SU-DHL-6 (cell line): ENCODE data around the gene LAT.

ENCODE experiments used
- H2AFZ ChIP-seq: fragments of 200-600 bp; sonication (generic); 2 replicates; pipeline ENCODE4 v1.6.1; 2014; ENCODE audit warnings: low read depth, mild to moderate bottlenecking, moderate library complexity, mixed read lengths, antibody characterized with exemption, low read length; ENCODE audit not compliant: severe bottlenecking
- H3F3A ChIP-seq: fragments of 200-600 bp; shearing (Covaris generic); 2 replicates; pipeline ENCODE4 v1.6.0; 2016; ENCODE audit warnings: antibody characterized with exemption, mild to moderate bottlenecking; ENCODE audit not compliant: insufficient read depth
- H3K27ac ChIP-seq: fragments of 200-600 bp; sonication (generic); 2 replicates; pipeline ENCODE4 v1.5.1; 2016; ENCODE audit warnings: low read depth, mild to moderate bottlenecking, low read length, moderate library complexity, mixed read lengths
- H3K27me3 ChIP-seq: fragments of 200-600 bp; sonication (generic), shearing (Covaris generic); 2 replicates; pipeline ENCODE4 v1.6.0; 2014; ENCODE audit warnings: mild to moderate bottlenecking, low read length
- H3K36me3 ChIP-seq: fragments of 200-600 bp; sonication (generic); 2 replicates; pipeline ENCODE4 v1.6.1; 2014; ENCODE audit warnings: mild to moderate bottlenecking, low read length, mixed read lengths
- H3K4me2 ChIP-seq: fragments of 300-600, 200-600 bp; shearing (Covaris generic), sonication (generic); 2 replicates; pipeline ENCODE4 v1.6.0; 2014; ENCODE audit warnings: low read length, low read depth, mild to moderate bottlenecking; ENCODE audit not compliant: poor library complexity, severe bottlenecking
- H3K4me3 ChIP-seq: fragments of 200-600 bp; sonication (generic); 2 replicates; pipeline ENCODE4 v1.5.1; 2014; ENCODE audit warnings: antibody characterized with exemption, low read length, mild to moderate bottlenecking, mixed read lengths; ENCODE audit not compliant: insufficient read depth, poor library complexity, severe bottlenecking
- H3K79me2 ChIP-seq: fragments of 200-600 bp; sonication (generic); 2 replicates; pipeline ENCODE4 v1.6.1; 2014; ENCODE audit warnings: mild to moderate bottlenecking, low read length, moderate library complexity; ENCODE audit not compliant: insufficient read depth
- H3K9ac ChIP-seq: fragments of 200-600 bp; sonication (generic); 2 replicates; pipeline ENCODE4 v1.7.0; 2014; ENCODE audit warnings: mild to moderate bottlenecking, low read length
- H3K9me2 ChIP-seq: fragments of 200-600 bp; sonication (generic); replicated peaks from 2 replicates; pipeline ENCODE4 v1.6.1; 2014; ENCODE audit warnings: low read length; ENCODE audit not compliant: insufficient read depth
- H3K9me3 ChIP-seq: fragments of 200-600 bp; sonication (generic); 2 replicates; pipeline ENCODE4 v1.6.1; 2014; ENCODE audit warnings: low read length, mixed read lengths; ENCODE audit not compliant: insufficient read depth
- H4K20me1 ChIP-seq: fragments of 200-600 bp; sonication (generic); 2 replicates; pipeline ENCODE4 v1.6.1; 2014; ENCODE audit warnings: low read depth, mild to moderate bottlenecking, antibody characterized with exemption, low read length, moderate library complexity, mixed read lengths
- CTCF ChIP-seq: fragments of 200-600 bp; sonication (generic); IDR thresholded peaks from one replicate; pipeline ENCODE4 v1.5.1; 2017; ENCODE audit warnings: antibody characterized with exemption, mild to moderate bottlenecking, low read length, moderate library complexity; ENCODE audit not compliant: insufficient read depth, poor library complexity, severe bottlenecking
- EZH2phosphoT487 ChIP-seq: fragments of 200-600 bp; sonication (generic), shearing (Covaris generic); conservative IDR thresholded peaks from 2 replicates; pipeline ENCODE4 v1.6.1; 2018; ENCODE audit warnings: mild to moderate bottlenecking, antibody characterized with exemption, low read length, moderate library complexity, mixed read lengths

LAT gene

GRCh38 chr16:29022196-29022595 is 37.3 kb downstream of the LAT start:
- no peaks in the 10 kb centered on the region for H3K36me3 ChIP-seq
- no peaks in the 10 kb centered on the region for H3K9me3 ChIP-seq
- no peak overlapping the region for H3K27ac ChIP-seq
- no peaks in the 10 kb centered on the region for H3K27me3 ChIP-seq
- no peaks in the 10 kb centered on the region for H3F3A ChIP-seq
- H2AFZ ChIP-seq: no peak overlapping the region
- no peak overlapping the region for H3K4me3 ChIP-seq
- no peak overlapping the region for H3K9ac ChIP-seq
- H4K20me1 ChIP-seq: no peaks in the 10 kb centered on the region
- H3K79me2 ChIP-seq: no peaks in the 10 kb centered on the region
- no peak overlapping the region for H3K4me2 ChIP-seq
- TF ChIP-seq CTCF (no peak), EZH2phosphoT487 (no peak)
- no peaks in the 10 kb centered on the region for H3K9me2 ChIP-seq

GRCh38 chr16:29023279-29024277 is 38.7 kb downstream of the LAT start:
- Histone ChIP-seq H3K4me2 (no peak overlapping the region), H3K9me2 (no peaks in the 10 kb centered on the region), H3K9ac (no peak overlapping the region), H3K79me2 (no peaks in the 10 kb centered on the region), H3K27ac (no peak overlapping the region), H4K20me1 (no peaks in the 10 kb centered on the region), H3K9me3 (no peaks in the 10 kb centered on the region), H3K36me3 (no peaks in the 10 kb centered on the region), H3K27me3 (no peaks in the 10 kb centered on the region), H2AFZ (no peak overlapping the region), H3K4me3 (no peak overlapping the region), H3F3A (no peaks in the 10 kb centered on the region)
- TF ChIP-seq CTCF (no peak), EZH2phosphoT487 (no peak)

GRCh38 chr16:29024278-29024677 is 39.4 kb downstream of the LAT start:
- Histone ChIP-seq H3K27me3 (no peaks in the 10 kb centered on the region), H3K9ac (no peak overlapping the region), H3K36me3 (no peaks in the 10 kb centered on the region), H4K20me1 (no peaks in the 10 kb centered on the region), H3K9me2 (no peaks in the 10 kb centered on the region), H3K79me2 (no peaks in the 10 kb centered on the region), H2AFZ (no peak overlapping the region), H3K9me3 (no peaks in the 10 kb centered on the region), H3K4me3 (no peak overlapping the region), H3K27ac (no peak overlapping the region), H3K4me2 (no peak overlapping the region), H3F3A (no peaks in the 10 kb centered on the region)
- no peak for TF ChIP-seq EZH2phosphoT487
- TF ChIP-seq CTCF: no peak
